Islet precursor cell (in vitro differentiated cells): ENCODE measurements around the gene ELMO1.

Experiments
- DNase-seq: peaks from one replicate; pipeline ENCODE4 v3.0.0-alpha.2; 2018

ELMO1 gene

DNA sequence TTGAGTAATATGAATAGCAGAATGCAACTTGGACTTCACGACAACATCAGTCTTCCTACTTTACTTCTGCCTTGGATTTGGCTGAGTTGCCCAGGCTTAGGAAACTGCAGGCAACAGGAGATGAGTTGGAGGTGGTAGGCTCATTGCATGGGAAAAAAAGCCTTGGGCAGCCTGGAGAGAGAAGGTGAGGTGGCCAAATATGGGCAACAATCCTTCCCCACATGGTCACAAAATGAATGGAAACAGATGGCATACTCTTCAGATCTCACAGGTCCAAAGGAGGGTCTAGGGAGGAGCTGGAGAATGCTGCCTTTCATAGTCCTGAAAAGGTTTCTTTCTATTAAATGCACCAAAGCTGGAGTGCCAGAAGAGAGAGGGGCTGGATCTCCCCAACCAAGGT is 595.7 kb downstream of the ELMO1 start:
- no peak for DNase-seq

DNA sequence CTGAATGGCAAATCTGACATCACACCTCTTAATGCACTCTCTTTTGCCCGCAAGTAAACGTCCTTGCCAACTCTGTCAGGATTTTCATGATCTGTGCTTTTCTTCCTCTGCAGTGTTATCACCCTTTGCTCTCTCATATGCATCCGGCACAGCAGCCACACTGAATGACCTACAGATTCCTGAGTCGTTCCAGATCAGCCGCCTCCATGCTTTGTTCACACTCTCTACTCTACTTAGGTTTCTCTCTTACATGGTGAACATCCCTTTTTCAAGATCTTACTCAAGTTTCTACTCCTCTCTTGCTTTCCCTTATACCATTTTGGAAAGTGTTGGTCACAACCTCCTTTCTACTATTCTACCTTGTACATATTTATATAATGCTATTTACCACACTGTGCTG is 596.6 kb downstream of the ELMO1 start:
- no peak for DNase-seq

GRCh38 chr7:36851382-36851781 is 597.3 kb downstream of the ELMO1 start:
- DNase-seq, result no peak

- no peak for DNase-seq
These were observed 600.7 kb downstream of the ELMO1 start for GRCh38 chr7:36847946-36848345.

GRCh38 chr7:36844374-36844773 is 604.3 kb downstream of the ELMO1 start:
- DNase-seq, result no peak

GRCh38 chr7:36840904-36841303 is 607.8 kb downstream of the ELMO1 start:
- no peak for DNase-seq

- DNase-seq, result no peak
These were observed 609.9 kb downstream of the ELMO1 start for GRCh38 chr7:36838616-36839225.

GRCh38 chr7:36831049-36831448 is 617.6 kb downstream of the ELMO1 start:
- DNase-seq, result no peak

GRCh38 chr7:36827726-36828703 is 620.6 kb downstream of the ELMO1 start:
- no peak for DNase-seq

GRCh38 chr7:36825501-36825900 is 623.2 kb downstream of the ELMO1 start:
- no peak for DNase-seq

GRCh38 chr7:36823353-36823752 is 625.3 kb downstream of the ELMO1 start:
- no peak for DNase-seq

DNA sequence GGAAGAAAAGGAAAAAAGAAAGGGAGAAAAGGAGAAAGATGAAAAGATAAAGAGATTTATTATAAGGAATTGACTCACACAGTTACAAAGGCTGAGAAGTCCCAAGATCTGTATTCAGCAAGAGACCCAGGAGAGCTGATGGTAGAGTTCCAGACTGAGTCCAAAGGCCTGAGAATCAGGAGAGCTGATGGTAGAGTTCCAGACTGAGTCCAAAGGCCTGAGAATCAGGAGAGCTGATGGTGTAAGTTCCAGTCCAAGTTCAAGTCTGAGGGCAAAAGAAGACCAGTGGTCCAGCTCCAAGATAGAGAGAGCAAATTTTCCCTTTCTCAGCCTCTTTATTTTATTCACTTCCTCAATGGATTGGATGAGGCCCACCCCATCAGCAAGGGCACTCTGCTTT is 627.0 kb downstream of the ELMO1 start:
- DNase-seq, result no peak

DNA sequence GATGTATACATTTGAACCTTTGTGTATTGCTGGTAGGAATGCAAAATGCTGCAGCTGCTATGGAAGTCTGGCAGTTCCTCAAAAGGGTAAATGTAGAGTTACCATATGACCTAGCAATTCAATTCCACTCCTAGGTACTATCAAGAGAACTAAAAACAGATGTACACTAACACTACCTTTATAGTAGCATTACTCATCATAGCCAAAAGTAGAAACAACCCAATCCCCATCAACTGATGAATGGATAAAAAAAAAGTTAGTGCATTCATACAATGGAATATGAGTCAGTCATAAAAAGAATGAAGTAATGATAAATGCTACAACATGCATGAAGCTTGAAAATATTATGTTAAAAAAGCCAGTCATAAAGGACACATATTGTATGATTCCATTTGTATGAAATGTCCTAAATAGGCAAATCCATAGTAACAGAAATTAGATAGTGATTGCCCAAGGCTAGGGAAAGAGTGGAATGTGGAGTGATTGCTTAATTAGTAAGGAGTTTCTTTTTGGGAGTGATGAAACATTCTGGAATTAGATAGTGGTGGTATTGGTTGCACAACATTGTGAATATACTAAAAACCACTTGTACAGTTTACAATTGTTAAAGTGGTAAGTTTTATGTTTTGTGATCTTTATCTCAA is 628.0 kb downstream of the ELMO1 start:
- no peak for DNase-seq

GRCh38 chr7:36819639-36820038 is 629.0 kb downstream of the ELMO1 start:
- DNase-seq, result no peak

GRCh38 chr7:36814311-36814710 is 634.4 kb downstream of the ELMO1 start:
- no peak for DNase-seq

DNA sequence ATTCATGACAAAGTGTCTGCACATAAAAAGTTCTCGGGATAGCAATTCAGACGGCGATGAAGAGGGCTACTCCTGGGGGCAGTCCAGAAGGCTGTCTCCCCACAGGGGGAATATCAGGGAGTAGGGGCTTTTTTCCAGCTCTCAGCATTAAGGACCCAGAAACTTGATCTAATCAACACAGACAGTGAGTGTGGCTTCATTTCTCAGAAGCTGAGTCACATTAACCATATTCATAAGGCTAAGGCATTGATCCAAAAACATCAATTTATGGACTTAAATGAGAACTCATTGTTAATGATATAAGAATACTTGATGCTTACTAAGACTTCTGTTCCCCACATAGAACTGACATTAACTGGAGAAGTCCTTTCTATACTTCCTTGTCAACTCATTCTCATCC is 636.9 kb downstream of the ELMO1 start:
- DNase-seq, result no peak

DNA sequence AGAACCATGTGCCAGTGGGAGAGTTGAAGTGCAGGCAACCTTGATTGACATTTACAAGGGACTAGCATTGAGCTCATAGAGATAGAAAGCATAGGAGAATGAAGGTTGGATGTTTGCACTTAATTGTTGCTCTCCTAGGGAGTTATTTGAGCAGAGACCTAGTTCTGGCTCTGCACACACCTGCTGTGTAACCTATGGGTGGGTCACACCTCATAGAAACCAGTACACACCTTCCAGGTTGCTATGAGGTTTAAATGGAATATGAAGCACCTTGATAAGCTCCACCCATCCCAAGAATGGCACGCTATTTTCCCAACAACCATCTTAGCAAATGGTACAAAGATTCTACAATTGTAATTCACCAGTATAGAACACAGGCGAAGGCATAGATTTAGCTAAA is 638.2 kb downstream of the ELMO1 start:
- no peak for DNase-seq

- no peak for DNase-seq
These were observed 638.6 kb downstream of the ELMO1 start for GRCh38 chr7:36810032-36810431.

DNA sequence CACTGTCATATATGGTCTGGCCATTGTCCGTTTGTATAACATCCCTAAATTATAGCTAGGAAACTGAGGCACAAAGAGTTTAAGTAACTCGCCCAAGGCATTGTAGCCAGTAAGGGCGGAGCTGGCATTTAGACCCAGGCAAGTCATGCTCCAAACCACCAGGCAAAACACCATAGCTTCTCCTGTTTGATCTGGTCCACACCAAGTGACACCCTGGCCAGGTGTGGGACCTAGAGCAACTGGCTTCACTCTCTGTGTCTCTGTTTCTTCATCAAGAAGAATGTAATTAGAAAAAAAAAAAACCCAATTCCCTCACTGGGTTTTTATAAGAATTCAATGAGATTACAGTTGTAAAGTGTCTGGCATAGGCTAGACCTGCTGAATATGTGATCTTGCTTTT is 639.2 kb downstream of the ELMO1 start:
- no peak for DNase-seq

- no peak for DNase-seq
These were observed 639.6 kb downstream of the ELMO1 start for GRCh38 chr7:36809086-36809485.

DNA sequence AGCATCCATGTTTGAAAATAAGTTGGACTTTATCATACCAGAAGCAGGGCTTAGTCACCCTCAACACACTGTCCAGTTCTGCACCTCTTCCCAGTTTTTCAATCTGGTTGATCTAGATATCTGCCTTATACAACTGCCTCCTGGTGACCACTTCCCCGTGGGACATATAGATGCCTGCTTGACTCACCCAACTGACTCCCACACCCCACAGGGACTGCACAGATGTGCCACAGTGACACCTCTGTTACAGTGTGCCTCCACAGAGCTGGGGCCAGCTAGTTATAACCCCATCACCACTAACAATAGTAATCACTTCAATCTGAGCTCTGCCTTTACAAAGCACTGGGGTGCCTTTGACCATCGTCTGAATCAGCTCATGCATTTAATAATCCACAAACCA is 641.8 kb downstream of the ELMO1 start:
- no peak for DNase-seq
